Type B pancreatic cell (in vitro differentiated cells): Measurements from ENCODE around the gene RAD9A. TPM values are rescaled to one million over a fixed set of nuclear protein-coding genes. Genes with fewer than 3 reads are reported as not detected.

ENCODE experiments used
- DNase-seq: peaks from one replicate; pipeline ENCODE4 v3.0.0; 2021; ENCODE audit warnings: mixed read lengths; ENCODE audit not compliant: unreplicated experiment; ENCODE audit errors: extremely low spot score
- H3K27ac Mint-ChIP-seq: 2 replicates; pipeline ENCODE4 v1.8.0; 2021; ENCODE audit warnings: mild to moderate bottlenecking, mixed read lengths
- H3K27me3 Mint-ChIP-seq: 2 replicates; pipeline ENCODE4 v1.8.0; 2021; ENCODE audit warnings: mixed read lengths
- H3K36me3 Mint-ChIP-seq: 2 replicates; pipeline ENCODE4 v1.8.0; 2021; ENCODE audit warnings: mixed read lengths
- H3K4me1 Mint-ChIP-seq: one replicate; pipeline ENCODE4 v1.8.0; 2021; ENCODE audit warnings: mixed read lengths; ENCODE audit not compliant: unreplicated experiment
- H3K4me3 Mint-ChIP-seq: 2 replicates; pipeline ENCODE4 v1.8.0; 2021; ENCODE audit warnings: mild to moderate bottlenecking, mixed read lengths
- H3K9me3 Mint-ChIP-seq: 2 replicates; pipeline ENCODE4 v1.8.0; 2021; ENCODE audit warnings: mixed read lengths
- CTCF ChIP-seq: fragments of 200-600 bp; sonication (generic); conservative IDR thresholded peaks from 2 replicates; pipeline ENCODE4 v1.5.0; 2021; ENCODE audit warnings: antibody characterized with exemption, mild to moderate bottlenecking
- total RNA-seq: library from RNA; stranded (reverse); gene quantifications from 2 replicates; pipeline ENCODE4 v1.2.1, GENCODE V29; 2021; ENCODE audit warnings: low replicate concordance

RAD9A gene
- total RNA-seq, 1 donor from 2014 or later = 41.2 TPM

GRCh38 chr11:67355794-67356386, 35.9 kb upstream of the RAD9A start:
- Mint-ChIP-seq H3K27me3 (no peaks in the 10 kb centered on the region), H3K4me3 (no peak overlapping the region), H3K4me1 (peaks cover 30% of the 10 kb centered on the region), H3K36me3 (no peaks in the 10 kb centered on the region), H3K27ac (no peak overlapping the region), H3K9me3 (no peaks in the 10 kb centered on the region)
- no peak for DNase-seq
- TF ChIP-seq CTCF = no peak

- Mint-ChIP-seq H3K27me3 (no peaks in the 10 kb centered on the region), H3K4me3 (peak overlapping the region; percentile 73), H3K4me1 (peaks cover 25% of the 10 kb centered on the region), H3K27ac (peak overlapping the region; percentile 74), H3K9me3 (no peaks in the 10 kb centered on the region), H3K36me3 (no peaks in the 10 kb centered on the region)
- TF ChIP-seq CTCF = no peak
- no peak for DNase-seq
These were observed 35.4 kb upstream of the RAD9A start for GRCh38 chr11:67356387-67356863.

- Mint-ChIP-seq H3K4me1 (peaks cover 24% of the 10 kb centered on the region), H3K9me3 (no peaks in the 10 kb centered on the region), H3K27me3 (no peaks in the 10 kb centered on the region), H3K36me3 (no peaks in the 10 kb centered on the region), H3K4me3 (peak overlapping the region; percentile 73), H3K27ac (peak overlapping the region; percentile 74)
- no peak for DNase-seq
- TF ChIP-seq CTCF = peak; percentile 95
These were observed 34.8 kb upstream of the RAD9A start for GRCh38 chr11:67356864-67357561.

DNA sequence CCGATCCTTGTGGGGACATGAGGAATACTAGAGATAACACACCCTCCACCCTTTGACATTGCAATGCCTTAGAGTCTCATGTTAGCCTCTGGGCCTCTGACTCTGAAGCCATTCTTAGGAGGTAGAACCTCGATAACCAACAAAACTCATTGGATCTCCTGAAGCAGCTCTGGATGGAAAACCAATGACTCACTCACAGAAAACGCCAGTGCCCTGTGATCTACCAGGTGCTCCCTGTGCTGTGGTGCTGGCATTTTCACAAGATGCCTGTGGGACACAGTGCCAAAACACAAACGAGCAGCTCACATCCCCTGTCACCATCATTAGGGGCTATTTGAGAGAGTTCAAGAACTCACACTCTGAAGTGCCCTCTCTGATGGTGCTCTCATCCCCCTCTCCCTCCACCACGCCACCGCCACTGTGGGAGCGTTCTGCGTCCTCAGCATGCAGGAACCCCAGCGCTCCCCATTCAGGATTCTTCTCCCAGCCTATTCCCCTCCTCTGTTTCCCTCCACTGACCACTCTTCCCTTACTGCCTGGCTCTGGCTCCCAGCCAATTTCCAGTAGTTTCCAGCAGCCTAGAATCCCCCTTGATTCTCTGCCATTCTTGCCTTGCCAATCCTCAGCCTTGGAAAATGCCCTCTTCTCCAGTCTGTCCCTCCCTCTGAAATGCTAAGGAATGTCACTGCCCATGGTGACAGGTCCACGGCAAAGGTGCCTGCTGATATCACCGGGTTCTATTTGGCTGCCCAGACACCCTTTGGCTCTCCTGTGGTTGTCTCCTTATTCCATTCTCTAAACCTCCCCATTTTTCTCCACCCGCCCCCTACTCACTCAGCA, 33.7 kb upstream of the RAD9A start:
- Mint-ChIP-seq H3K4me3 (no peak overlapping the region), H3K9me3 (no peaks in the 10 kb centered on the region), H3K4me1 (peaks cover 24% of the 10 kb centered on the region), H3K27ac (no peak overlapping the region), H3K27me3 (no peaks in the 10 kb centered on the region), H3K36me3 (peaks cover 5% of the 10 kb centered on the region)
- DNase-seq = no peak
- TF ChIP-seq CTCF = no peak

DNA sequence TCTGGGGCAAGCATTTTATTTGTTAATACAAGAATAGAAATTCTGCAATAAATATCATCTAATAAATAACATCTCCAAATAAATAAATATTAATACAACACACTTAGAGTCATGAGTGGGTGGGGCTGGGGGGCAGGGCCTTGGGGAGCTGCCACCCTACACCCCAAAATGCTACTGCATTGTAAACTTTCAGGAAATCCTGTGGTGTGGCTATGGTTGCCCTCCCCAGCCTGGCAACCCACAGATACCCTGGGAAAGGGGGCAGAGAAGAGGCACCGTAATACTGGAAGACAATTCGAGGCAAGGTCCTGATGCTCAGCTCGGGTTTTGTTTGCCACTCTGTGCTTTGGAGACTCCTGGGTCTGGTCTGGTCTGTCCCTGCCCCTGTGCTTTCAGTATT, 27.6 kb upstream of the RAD9A start:
- H3K27me3 Mint-ChIP-seq = no peaks in the 10 kb centered on the region
- H3K36me3 Mint-ChIP-seq = peaks cover 10% of the 10 kb centered on the region
- no peak for DNase-seq
- H3K4me1 Mint-ChIP-seq = peaks cover 11% of the 10 kb centered on the region
- no peaks in the 10 kb centered on the region for H3K9me3 Mint-ChIP-seq
- no peak overlapping the region for H3K27ac Mint-ChIP-seq
- H3K4me3 Mint-ChIP-seq = no peak overlapping the region
- TF ChIP-seq CTCF = no peak
